ENCODE data around the gene RAB11A.

RAB11A gene

DNA sequence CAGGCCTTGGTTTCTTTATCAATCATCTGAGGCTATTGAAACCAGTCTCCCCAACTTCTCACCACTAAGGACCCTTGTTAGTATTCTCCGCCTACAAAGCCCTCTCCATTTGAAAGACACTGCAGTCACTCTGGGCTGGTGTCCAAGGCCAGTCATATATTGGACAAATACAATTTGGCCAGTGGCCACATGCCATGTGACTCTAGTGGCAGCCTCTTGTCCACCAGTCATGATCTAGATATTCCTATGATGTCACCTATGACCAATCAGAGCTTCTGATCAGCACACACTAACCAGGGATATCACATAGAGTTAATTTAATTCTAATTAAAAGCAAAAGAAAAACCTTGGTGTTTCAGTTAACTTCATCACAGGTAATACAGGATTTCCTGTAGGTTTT, 68.2 kb downstream of the RAB11A start:
- H3K4me3 ChIP-seq (ENCODE audit: low read depth, low read length): no peak overlapping the region
- no peak for TF ChIP-seq CTCF (IDR thresholded peaks at IDR 0.05; ENCODE audit: low read depth, low read length)

DNA sequence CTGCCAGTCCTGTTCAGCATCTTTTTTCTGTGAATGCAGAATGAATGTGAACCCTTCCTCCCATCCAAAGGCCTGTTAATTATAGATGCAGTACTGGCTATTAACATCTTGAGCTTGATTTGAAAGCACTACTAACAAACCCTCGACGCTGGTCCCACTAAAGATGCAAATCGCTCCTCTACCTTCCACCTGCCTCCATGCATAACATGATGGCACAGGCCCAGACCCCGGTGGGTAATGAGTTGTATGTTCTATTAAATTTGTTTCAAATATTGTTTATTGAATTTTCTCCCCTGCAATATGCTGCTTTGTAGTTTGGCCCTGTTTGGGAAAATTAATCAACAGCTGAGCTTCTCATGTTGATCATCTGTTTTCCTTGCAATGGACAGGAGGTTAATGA, 69.3 kb downstream of the RAB11A start:
- no peak for TF ChIP-seq CTCF (IDR thresholded peaks at IDR 0.05; ENCODE audit: low read depth, low read length)
- H3K4me3 ChIP-seq (ENCODE audit: low read depth, low read length): no peak overlapping the region

- no peak overlapping the region for H3K4me3 ChIP-seq (ENCODE audit: low read depth, low read length)
- no peak for TF ChIP-seq CTCF (IDR thresholded peaks at IDR 0.05; ENCODE audit: low read depth, low read length)
Measured at GRCh38 chr15:65939901-65940617, 70.8 kb downstream of the RAB11A start.

DNA sequence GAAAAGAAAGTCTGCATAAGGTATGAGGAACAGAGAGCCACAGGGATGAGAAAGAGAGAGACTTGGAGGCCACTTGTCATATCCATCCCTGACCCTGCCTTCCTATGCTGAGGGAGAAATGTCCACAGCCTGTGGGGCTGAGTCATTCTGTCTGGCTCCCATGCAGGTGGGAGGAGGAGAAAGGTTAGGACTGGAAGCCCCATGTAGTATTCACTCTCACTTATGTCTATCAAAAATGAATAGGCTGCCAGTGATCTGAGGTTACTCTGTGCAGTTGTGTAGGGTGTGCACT, 71.3 kb downstream of the RAB11A start:
- TF ChIP-seq CTCF (IDR thresholded peaks at IDR 0.05; ENCODE audit: low read depth, low read length): no peak
- H3K4me3 ChIP-seq (ENCODE audit: low read depth, low read length): no peak overlapping the region
